ENCODE measurements around the gene ARL4C. TPM values are rescaled to one million over a fixed set of nuclear protein-coding genes. Genes with fewer than 3 reads are reported as not detected.

ARL4C gene
- total RNA-seq, 3 donors from 2014 or later, result 4.5 to 15.1 (median 8.4) TPM

DNA sequence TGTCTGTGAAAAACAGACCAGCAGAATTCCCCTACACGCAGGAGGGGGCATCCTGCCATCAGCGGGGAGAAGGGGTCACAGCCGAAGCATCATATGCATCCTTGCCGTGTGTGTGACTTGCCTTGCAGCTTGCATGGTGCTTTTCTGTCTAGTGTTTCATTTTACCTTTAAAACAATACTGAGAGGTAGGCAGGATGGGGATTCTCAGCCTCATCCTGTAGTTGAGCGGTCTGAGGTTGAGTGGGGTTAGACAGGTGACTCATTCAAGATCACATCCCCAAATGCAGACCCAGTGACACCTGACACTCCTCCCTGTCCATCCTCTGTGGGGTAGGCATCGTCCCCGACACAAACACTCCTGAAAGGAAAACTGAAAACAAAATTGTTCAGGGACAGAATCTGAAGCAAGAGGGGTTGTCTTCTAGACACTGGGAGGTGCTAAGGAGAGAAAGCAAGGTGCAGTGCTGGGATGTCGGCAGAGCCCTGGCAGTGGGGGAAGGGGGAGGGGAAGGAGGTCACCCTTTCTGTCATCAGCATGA is 7.9 kb downstream of the ARL4C start:
- no peaks in the 10 kb centered on the region for H3K4me1 ChIP-seq (ENCODE audit: low read depth)
- intact Hi-C loops (cut with DNase I, micrococcal nuclease), result no loop called here
- H3K9me3 ChIP-seq, result no peaks in the 10 kb centered on the region
- TF ChIP-seq, protein P1, sequence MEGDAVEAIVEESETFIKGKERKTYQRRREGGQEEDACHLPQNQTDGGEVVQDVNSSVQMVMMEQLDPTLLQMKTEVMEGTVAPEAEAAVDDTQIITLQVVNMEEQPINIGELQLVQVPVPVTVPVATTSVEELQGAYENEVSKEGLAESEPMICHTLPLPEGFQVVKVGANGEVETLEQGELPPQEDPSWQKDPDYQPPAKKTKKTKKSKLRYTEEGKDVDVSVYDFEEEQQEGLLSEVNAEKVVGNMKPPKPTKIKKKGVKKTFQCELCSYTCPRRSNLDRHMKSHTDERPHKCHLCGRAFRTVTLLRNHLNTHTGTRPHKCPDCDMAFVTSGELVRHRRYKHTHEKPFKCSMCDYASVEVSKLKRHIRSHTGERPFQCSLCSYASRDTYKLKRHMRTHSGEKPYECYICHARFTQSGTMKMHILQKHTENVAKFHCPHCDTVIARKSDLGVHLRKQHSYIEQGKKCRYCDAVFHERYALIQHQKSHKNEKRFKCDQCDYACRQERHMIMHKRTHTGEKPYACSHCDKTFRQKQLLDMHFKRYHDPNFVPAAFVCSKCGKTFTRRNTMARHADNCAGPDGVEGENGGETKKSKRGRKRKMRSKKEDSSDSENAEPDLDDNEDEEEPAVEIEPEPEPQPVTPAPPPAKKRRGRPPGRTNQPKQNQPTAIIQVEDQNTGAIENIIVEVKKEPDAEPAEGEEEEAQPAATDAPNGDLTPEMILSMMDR (IDR thresholded peaks at IDR 0.05), result no peak
- no peaks in the 10 kb centered on the region for H3K36me3 ChIP-seq (ENCODE audit: low read depth)
- DNase-seq (peak in 1 of 3 donors; percentile 39), ATAC-seq (peak; percentile 77)
- no peak overlapping the region for H3K4me3 ChIP-seq

DNA sequence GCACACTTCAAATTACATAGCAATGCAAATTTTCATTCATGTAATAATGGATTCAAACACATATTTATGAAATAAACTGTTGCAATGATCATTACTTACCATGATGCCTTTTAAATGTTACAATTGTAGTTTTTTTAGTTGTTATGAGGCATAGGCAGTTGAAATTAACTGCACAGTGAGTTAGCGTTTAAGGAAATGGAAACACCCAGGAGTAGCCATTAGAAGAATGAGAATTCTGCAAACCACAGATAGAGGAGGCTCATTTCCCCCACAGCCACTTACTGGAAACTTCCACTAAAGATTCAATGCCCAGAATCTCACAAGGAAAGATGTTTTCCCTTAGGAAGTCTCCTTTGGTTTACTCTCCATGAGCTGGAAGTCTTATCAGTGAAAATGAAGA is 8.4 kb downstream of the ARL4C start:
- no peak for ATAC-seq
- DNase-seq, result no peak
- Histone ChIP-seq H3K36me3 (ENCODE audit: low read depth) (no peaks in the 10 kb centered on the region), H3K4me3 (no peak overlapping the region), H3K9me3 (no peaks in the 10 kb centered on the region), H3K4me1 (ENCODE audit: low read depth) (no peaks in the 10 kb centered on the region)
- TF ChIP-seq, protein P1 (IDR thresholded peaks at IDR 0.05), result no peak
- intact Hi-C loops (cut with DNase I, micrococcal nuclease), result no loop called here

DNA sequence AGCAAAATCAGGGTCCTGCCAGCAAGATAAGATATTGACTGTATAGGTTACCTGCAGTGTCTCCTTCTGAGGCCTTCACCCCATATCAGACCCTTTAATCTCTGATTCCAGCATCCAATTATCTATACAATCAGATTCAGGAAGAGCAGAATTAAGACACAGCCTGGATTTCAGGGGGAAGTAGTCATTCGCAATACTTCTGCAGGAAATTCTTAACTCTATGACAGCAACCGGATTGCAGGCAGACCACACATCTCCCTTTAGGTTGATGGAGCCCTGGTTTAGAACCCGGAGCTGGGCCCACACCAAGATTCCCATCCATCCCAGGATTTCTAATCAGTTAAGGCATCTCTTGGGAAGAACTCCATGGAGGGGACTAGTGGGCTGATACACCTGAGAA is 9.5 kb downstream of the ARL4C start:
- H3K9me3 ChIP-seq, result no peaks in the 10 kb centered on the region
- intact Hi-C loops (cut with DNase I, micrococcal nuclease), result no loop called here
- no peaks in the 10 kb centered on the region for H3K36me3 ChIP-seq (ENCODE audit: low read depth)
- H3K4me1 ChIP-seq (ENCODE audit: low read depth), result no peaks in the 10 kb centered on the region
- no peak overlapping the region for H3K4me3 ChIP-seq
- ATAC-seq (no peak), DNase-seq (no peak)
- TF ChIP-seq, protein P1 (IDR thresholded peaks at IDR 0.05), result no peak

DNA sequence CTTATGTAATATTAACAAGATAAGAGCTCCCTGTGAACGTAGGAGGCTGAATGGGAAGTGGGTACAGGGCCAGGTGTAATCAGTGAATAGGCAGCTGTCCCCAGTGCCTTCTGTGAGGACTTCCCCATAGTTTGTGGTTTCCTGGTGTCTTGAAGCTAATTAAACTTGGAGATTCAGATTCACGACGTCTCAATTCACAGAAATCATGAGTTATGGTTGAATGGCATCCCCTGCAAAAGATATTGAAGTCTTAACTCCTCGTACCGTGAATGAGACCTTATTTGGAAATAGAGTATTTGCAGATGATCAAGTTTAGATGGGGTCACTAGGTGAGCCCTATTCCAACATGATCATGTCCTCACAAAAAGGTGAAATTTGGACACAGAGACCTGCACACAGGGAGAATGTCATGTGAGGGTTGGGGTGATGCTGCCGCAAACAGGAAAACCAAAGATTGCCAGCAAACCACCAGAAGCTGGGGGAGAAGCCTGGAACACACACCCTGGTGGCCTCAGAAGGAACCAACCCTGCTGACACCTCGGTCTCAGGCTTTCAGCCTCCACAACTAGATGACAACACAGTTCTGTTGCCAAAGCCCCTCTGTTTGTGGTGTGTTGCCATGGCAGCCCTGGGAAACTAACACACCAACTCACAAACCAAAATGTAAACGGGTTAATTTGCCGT is 13.2 kb downstream of the ARL4C start:
- no peak overlapping the region for H3K4me3 ChIP-seq
- DNase-seq, result peak; percentile 34 to 64 (median 38)
- no peaks in the 10 kb centered on the region for H3K36me3 ChIP-seq (ENCODE audit: low read depth)
- peak; percentile 77 for ATAC-seq
- TF ChIP-seq, protein P1 (IDR thresholded peaks at IDR 0.05), result no peak
- H3K9me3 ChIP-seq, result no peaks in the 10 kb centered on the region
- H3K4me1 ChIP-seq (ENCODE audit: low read depth), result no peaks in the 10 kb centered on the region
- intact Hi-C loops (cut with DNase I, micrococcal nuclease), result no loop called here

DNA sequence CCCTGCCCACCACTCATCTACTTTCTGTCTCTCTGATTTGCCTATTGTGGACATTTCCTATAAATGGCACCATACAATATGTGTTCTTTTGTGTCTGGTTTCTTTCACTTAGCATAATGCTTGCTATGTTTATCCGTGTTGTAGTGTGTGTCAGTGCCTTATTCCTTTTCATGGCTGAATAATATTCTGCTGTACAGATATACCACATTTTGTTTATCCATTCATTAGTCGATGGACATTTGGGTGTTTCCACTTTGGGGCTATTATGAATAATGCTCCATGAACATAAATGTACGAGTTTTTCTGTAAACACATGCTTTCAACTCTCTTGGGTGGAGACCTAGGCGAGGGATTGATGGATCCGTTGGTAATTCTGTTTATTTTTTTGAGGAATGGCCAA is 15.6 kb downstream of the ARL4C start:
- Histone ChIP-seq H3K9me3 (no peaks in the 10 kb centered on the region), H3K36me3 (ENCODE audit: low read depth) (no peaks in the 10 kb centered on the region), H3K4me1 (ENCODE audit: low read depth) (no peaks in the 10 kb centered on the region), H3K4me3 (no peak overlapping the region)
- DNase-seq (no peak), ATAC-seq (no peak)
- TF ChIP-seq, protein P1 (IDR thresholded peaks at IDR 0.05), result no peak
- intact Hi-C loops (cut with DNase I, micrococcal nuclease), result no loop called here
